ENCODE results near the gene ARHGAP40.

GRCh38 chr20:38633577-38634093 is 32.0 kb downstream of the ARHGAP40 start:
- no peak for TF ChIP-seq POLR2AphosphoS5 (IDR thresholded peaks at IDR 0.05; ENCODE audit: low read depth, low read length)
- TF ChIP-seq FOXP2 (optimal IDR thresholded peaks at IDR 0.05; ENCODE audit: borderline replicate concordance, extremely low read depth, extremely low read length, insufficient read depth), result no peak
- no peak for TF ChIP-seq REST (IDR thresholded peaks at IDR 0.05; ENCODE audit: insufficient read depth in 1 of 2, low read depth in 2 of 2, low read length in 2 of 2)
